ENCODE data around the gene OBSCN. TPM values are rescaled to one million over a fixed set of nuclear protein-coding genes. Genes with fewer than 3 reads are reported as not detected.

OBSCN gene
- total RNA-seq, 2 experiments from 2014 or later, result 29.5 to 45.2 TPM

- peaks cover 22% of the 10 kb centered on the region for H3K4me1 ChIP-seq (ENCODE audit: insufficient read depth, low read length, poor library complexity, severe bottlenecking)
- CTCF ChIA-PET (ENCODE audit: unreplicated experiment), result no interaction called here
- BruUV-seq (replicated peaks), result no TSS peak
- DNase-seq (ENCODE audit: low spot score), result no peak
- H3K4me3 ChIP-seq (ENCODE audit: low read depth, low read length, poor library complexity, severe bottlenecking), result no peak overlapping the region
- peaks cover 7% of the 10 kb centered on the region; the same call in 1 of the 2 replicates for H3K79me2 ChIP-seq (ENCODE audit: insufficient read depth, low read depth, low read length)
- H3K36me3 ChIP-seq (ENCODE audit: insufficient read depth, low read length), result no peaks in the 10 kb centered on the region
- no peak overlapping the region for H3K27ac ChIP-seq (ENCODE audit: low read depth, low read length, poor library complexity, severe bottlenecking)
- no peaks in the 10 kb centered on the region for H3K9me2 ChIP-seq (ENCODE audit: insufficient read depth, low read length)
- intact Hi-C loops (cut with micrococcal nuclease; ENCODE audit: unreplicated experiment), result no loop called here
- H2AFZ ChIP-seq (ENCODE audit: low read length), result no peak overlapping the region
- POLR2A ChIA-PET, result no interaction called here
- peaks cover 4% of the 10 kb centered on the region; the same call in 1 of the 2 replicates for H4K20me1 ChIP-seq (ENCODE audit: insufficient read depth, low read length)
- H3K4me2 ChIP-seq (ENCODE audit: low read length), result no peak overlapping the region
- H3K9me3 ChIP-seq (ENCODE audit: low read length), result no peaks in the 10 kb centered on the region
- TF ChIP-seq, protein P1, sequence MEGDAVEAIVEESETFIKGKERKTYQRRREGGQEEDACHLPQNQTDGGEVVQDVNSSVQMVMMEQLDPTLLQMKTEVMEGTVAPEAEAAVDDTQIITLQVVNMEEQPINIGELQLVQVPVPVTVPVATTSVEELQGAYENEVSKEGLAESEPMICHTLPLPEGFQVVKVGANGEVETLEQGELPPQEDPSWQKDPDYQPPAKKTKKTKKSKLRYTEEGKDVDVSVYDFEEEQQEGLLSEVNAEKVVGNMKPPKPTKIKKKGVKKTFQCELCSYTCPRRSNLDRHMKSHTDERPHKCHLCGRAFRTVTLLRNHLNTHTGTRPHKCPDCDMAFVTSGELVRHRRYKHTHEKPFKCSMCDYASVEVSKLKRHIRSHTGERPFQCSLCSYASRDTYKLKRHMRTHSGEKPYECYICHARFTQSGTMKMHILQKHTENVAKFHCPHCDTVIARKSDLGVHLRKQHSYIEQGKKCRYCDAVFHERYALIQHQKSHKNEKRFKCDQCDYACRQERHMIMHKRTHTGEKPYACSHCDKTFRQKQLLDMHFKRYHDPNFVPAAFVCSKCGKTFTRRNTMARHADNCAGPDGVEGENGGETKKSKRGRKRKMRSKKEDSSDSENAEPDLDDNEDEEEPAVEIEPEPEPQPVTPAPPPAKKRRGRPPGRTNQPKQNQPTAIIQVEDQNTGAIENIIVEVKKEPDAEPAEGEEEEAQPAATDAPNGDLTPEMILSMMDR (conservative IDR thresholded peaks at IDR 0.05; ENCODE audit: low read length), result no peak
- no peak for TF ChIP-seq EZH2phosphoT487 (IDR thresholded peaks at IDR 0.05; ENCODE audit: borderline replicate concordance, low read depth, low read length)
These were observed 46.0 kb upstream of the OBSCN start for GRCh38 chr1:228161866-228162265.

DNA sequence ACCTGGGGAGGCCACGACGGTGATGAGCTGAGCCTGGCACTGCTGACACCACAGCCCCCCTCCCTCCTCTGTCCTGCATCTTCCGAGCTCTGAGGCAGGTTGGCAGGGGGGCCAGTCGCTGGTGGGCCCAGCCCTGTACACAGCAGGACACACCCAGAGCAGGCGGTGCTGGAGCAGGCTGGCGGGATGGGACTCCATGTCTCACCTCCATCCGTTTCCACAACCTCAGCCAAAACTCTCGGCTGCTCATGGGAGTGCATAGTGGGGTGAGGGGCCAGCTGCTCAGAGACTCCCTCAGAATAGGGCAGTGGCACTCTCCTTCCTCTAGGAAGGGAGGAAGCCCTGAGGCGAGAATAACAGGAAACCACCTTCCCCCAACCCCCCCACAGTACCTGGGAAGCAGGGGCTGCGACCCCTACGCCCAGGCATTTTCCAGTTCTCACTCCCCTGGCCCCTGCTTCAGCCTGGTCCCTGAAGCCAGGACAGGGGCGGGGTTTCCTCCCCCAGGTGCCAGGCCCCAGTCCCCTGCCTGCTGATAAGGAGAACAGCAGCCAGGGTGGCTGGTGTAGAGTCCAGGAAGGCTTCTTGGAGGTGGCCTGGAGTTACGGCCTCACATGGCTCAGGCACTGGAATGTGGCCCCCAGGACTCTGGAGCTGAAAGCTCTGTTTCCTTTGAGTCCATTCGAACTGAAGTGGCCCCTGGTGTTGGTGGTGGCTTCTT lies 45.4 kb upstream of the OBSCN start:
- Histone ChIP-seq H3K4me2 (ENCODE audit: low read length) (no peak overlapping the region), H3K4me1 (ENCODE audit: insufficient read depth, low read length, poor library complexity, severe bottlenecking) (peaks cover 25% of the 10 kb centered on the region), H3K4me3 (ENCODE audit: low read depth, low read length, poor library complexity, severe bottlenecking) (no peak overlapping the region), H3K36me3 (ENCODE audit: insufficient read depth, low read length) (no peaks in the 10 kb centered on the region), H3K27ac (ENCODE audit: low read depth, low read length, poor library complexity, severe bottlenecking) (no peak overlapping the region), H3K9me3 (ENCODE audit: low read length) (no peaks in the 10 kb centered on the region), H3K9me2 (ENCODE audit: insufficient read depth, low read length) (no peaks in the 10 kb centered on the region), H3K79me2 (ENCODE audit: insufficient read depth, low read depth, low read length) (peaks cover 11% of the 10 kb centered on the region; the same call in 1 of the 2 replicates), H4K20me1 (ENCODE audit: insufficient read depth, low read length) (peaks cover 5% of the 10 kb centered on the region; the same call in 1 of the 2 replicates), H2AFZ (ENCODE audit: low read length) (no peak overlapping the region)
- TF ChIP-seq EZH2phosphoT487 (IDR thresholded peaks at IDR 0.05; ENCODE audit: borderline replicate concordance, low read depth, low read length), result no peak
- TF ChIP-seq, protein P1 (conservative IDR thresholded peaks at IDR 0.05; ENCODE audit: low read length), result no peak
- DNase-seq (ENCODE audit: low spot score), result no peak
- POLR2A ChIA-PET, result no interaction called here
- CTCF ChIA-PET (ENCODE audit: unreplicated experiment), result no interaction called here
- intact Hi-C loops (cut with micrococcal nuclease; ENCODE audit: unreplicated experiment), result no loop called here
- no TSS peak for BruUV-seq (replicated peaks)

Measured in OCI-LY7 (cell line).